Activated gamma-delta T cell treated with anti-CD3 and anti-CD28 coated beads, Interleukin-2, amount 50 U/mL, for 16 hours (primary cell): ENCODE results near the gene AGBL5.
"Not testable (repeated sequence)": the region's sequence is repeated elsewhere in the genome, so short reads cannot be mapped to it uniquely, and the experiment has no call there.

Experiments used
- DNase-seq: peaks from one replicate; pipeline ENCODE4 v3.0.0-alpha.2; 2020; ENCODE audit warnings: low read depth

Gene AGBL5

DNA sequence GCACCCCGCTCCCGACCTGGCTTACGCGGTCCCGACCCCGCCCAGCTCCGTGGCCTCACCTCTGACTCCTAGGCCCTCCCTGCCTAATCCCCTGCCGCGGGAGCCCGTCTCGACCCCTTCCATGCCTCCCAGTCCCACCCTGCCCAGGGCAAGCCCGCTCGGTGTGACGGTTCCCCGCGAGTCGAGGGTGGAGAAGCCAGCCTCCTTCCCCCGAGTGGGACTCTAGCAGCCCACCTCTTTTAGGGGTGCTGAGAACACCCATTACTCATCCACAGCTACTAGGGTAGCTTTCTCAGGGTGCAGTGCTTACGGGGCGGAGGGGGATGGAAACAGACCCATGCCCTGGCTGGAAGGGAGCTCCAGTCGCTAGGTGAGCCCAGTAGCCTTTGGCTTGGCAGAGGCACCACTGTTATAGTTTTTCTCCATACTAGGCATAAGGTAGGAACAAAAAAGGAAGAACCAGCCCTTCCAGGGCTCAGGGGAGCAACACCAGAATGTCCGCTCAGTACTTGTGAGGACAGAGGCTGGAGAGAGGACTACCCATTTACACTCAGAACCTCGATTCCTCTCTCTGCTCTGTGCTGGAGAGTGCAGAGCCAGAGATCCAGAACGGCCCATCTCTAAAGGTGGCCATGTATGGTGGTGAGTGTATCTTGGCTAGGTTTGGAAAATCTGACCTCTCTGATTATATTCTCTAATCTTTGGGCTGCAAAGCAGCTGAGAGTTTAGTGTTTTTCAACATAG is 606 bp downstream of the AGBL5 start:
- no peak for DNase-seq

DNA sequence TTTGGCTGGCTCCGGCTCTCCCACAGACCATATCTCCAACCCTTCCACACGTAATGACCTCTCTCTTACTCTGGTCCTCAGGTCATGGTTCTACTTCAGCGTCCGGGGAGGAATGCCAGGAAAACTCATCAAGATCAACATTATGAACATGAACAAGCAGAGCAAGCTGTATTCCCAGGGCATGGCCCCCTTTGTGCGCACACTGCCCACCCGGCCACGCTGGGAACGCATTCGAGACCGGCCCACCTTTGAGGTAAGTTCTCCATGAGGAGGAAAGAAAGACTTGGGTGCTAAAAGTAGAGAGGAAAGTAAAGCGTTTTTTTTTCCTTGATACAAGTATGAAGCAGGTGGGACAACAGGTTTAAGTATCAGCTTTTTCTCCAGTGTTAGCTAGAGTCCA is 1.9 kb downstream of the AGBL5 start:
- DNase-seq = no peak

DNA sequence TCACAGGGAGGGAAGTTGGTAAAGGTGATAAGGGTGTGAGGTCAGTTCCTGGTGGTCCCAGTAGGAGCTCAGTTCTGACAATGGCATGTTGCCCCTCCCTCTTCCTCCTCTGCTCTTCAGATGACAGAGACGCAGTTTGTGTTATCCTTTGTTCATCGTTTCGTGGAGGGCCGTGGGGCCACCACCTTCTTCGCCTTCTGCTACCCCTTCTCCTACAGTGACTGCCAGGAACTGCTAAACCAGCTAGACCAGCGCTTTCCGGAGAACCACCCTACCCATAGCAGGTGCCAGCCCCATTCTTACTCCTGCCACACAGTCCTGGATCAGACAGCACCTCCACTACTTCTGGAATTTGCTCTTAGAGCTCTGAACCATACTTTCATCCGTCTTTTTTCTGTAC is 2.3 kb downstream of the AGBL5 start:
- DNase-seq = no peak

DNA sequence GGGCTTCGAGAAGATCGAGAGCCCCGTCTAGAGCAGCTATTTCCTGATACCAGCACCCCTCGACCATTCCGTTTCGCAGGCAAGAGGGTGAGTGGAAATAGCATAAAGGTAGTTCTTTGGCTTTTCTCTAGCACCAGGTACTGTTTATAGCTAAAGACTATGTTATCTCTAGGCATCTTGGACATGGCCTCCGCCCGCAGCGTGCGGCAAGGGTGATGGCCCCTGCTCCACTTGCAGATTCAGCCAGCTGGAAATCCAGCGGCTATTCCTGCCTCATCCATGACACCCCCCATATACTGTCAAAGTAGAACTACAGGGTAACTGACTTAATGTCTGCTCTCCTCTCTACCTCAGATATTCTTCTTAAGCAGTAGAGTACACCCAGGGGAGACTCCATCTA is 3.3 kb downstream of the AGBL5 start:
- DNase-seq = no peak

DNA sequence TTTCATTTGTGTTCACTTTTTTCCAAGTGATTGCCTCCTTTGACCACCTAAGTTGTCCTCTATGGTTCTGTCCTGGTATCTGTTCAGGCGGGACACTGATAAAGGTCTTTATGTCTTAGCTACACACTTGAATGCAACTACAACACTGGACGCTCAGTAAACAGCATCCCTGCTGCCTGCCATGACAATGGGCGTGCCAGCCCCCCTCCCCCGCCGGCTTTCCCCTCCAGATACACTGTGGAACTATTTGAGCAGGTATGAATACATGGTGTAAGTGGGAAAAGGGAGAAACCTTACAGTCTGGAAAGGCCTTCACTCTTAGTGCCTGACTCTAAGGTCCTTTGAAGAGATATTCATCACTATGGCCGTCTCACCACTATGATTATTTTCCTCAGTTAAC is 5.7 kb downstream of the AGBL5 start:
- no peak for DNase-seq

DNA sequence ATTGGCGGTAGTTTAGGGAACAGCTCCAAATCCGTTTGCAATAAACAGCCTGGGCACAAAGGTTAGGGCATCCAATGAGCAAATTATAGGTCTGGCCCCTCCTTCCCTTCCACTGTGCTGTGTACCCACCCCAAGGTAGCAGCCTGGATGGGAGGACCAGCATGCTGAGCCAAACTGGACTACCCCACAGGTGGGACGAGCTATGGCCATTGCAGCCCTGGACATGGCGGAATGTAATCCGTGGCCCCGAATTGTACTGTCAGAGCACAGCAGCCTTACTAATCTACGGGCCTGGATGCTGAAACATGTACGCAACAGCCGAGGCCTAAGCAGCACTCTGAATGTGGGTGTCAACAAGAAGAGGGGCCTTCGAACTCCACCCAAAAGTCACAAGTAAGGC is 6.7 kb downstream of the AGBL5 start:
- DNase-seq = no peak

DNA sequence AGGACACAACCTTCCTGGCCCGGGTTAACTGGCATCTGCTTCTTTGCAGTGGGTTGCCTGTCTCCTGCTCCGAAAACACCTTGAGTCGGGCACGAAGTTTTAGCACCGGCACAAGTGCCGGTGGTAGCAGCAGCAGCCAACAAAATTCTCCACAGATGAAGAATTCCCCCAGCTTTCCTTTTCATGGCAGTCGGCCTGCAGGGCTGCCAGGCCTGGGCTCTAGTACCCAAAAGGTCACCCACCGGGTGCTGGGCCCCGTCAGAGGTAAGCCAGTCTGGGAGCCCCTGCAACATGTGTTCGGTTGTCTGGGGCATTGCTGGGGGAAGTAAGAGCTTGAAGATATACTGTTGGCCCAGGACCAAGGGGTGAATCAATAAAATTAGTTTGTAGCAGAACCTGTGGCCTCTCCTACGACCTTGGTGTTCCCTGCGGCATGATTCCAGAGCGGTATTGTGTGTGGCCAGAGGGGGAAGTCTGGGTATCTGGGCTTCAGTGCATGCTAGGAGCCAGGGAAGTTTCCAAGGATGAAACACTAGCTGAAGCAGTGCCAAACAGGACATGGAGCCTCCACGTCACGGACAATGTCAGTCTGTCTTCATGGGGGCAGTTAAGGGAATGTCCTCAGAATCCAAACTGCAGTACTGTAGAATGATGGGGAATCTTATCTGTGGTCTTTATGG is 7.8 kb downstream of the AGBL5 start:
- DNase-seq = no peak

DNA sequence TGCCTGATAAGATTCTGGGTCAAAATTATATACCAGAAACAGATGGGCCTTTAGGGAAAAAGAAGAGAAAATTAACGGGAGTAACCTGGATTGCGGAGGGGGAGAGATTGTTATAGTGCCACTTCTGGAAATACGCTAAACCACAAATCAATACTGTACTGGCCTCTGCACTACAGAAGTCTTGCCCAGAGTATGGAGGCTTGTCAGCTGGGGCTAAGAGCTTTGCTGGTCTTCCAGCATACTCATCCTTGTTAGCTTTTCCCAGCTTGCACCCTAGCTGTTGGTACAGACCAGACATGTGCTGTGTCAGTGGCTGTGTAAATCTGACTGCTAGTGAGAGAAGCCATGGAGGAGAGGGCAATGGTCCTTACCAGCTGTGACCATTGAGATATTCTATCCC is 8.9 kb downstream of the AGBL5 start:
- no peak for DNase-seq

DNA sequence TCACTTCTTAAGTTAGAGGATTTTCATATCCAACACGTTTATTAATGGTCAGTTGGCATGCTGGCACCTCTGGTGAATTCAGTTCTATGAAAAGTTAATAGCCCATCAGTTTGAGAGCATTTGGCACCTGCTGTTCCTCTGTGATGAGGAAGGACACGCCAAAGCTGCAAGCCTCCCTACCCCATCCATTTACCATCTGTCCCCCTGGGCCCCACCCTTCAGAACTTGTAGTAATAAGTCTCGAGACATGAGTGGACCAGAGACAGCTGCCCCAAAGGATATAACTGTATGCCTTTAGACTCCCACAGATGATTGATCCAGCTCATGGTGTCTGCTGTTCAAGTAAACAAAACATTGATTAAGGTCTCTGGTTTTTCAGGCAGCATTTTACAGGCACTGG is 13.7 kb downstream of the AGBL5 start:
- no peak for DNase-seq

DNA sequence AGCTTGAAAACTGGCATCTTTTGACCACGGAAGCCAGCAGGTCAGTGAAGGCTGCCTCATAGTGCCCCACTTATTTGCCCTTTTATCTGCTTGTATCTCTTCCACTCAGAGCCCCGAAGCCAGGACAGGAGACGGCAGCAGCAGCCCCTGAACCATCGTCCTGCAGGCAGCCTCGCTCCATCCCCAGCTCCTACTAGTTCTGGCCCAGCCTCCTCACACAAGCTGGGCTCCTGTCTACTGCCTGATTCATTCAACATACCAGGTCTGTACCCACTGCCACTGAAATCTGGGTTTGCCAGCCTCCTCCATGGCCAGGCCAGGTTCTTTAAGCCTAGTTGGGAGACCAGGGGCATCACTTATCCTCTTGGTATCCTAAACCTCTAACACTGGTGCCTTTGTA is 15.9 kb downstream of the AGBL5 start:
- no peak for DNase-seq

DNA sequence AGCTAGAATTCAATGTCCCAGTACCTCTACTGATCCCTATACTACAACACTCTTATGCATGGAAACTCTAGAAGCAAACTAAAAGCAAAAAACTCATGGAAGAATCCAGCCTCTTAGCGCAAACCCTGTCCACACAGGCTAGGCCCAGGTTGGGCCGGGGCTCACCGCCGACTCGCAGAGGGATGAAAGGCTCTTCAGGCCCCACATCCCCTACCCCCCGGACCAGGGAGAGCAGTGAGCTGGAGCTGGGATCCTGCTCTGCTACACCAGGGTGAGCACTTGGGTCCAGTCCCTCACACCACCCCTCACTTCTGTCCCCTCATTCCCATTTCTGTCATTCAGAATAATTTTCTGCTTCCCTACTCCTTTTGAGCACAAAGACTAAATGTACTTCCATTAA is 18.0 kb downstream of the AGBL5 start:
- DNase-seq = no peak

DNA sequence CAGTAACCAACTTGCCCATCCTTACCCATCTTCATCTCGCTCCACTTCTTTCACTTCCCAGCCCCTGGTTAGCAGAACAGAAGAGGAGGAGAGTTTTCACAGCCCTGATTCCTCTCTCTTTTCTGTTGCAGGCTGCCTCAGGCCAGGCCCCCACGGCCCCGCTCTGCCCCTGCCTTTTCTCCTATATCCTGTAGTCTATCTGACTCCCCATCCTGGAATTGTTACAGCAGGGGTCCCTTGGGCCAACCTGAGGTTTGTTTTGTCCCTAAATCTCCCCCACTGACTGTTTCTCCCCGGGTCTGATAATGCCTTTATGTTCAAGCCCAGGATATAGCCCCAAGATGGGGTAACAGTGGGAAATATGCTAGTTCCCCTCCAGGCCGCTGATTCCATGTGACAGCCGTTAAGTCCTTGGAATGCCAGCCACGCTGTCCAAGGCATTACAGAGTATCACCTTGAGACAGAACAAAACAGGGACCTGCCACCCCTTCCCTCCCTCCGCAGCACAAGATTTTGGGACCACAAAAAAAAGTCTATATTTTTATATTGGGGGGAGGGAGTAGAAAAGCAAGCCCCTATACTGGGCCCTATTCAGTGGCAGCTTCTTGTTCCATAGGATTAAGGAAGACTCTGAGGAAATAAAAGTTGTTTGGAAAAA is 18.6 kb downstream of the AGBL5 start:
- DNase-seq = no peak

DNA sequence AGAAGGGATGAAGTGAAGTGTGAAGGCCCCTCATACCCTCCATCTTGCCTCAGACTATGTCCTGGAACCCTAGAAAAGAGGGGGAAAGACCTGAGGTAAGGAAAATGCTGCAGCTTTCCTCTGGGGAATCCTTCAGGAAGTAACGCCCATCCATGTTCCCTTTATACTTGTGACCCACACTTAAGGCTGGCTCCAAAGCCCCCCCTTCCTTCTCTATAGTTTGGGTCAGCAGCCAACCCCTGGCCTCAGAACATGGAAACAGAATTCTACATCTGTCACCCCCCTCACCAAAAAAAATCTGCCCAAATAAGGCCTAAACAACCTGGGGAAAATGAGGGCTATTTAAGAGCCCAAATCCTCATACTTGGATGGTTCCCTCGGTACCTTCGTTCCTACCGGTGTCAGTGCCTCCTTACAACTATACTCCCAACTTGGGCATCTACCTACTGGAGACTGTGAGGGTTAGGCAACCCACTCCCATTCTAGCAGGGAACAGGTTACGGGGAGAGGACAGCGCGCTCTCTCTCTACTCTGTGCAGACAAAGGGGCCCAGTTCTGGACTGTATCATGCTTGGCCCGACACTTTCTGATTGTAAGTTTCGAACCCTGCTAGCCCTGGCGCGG is 19.3 kb downstream of the AGBL5 start:
- no peak for DNase-seq

DNA sequence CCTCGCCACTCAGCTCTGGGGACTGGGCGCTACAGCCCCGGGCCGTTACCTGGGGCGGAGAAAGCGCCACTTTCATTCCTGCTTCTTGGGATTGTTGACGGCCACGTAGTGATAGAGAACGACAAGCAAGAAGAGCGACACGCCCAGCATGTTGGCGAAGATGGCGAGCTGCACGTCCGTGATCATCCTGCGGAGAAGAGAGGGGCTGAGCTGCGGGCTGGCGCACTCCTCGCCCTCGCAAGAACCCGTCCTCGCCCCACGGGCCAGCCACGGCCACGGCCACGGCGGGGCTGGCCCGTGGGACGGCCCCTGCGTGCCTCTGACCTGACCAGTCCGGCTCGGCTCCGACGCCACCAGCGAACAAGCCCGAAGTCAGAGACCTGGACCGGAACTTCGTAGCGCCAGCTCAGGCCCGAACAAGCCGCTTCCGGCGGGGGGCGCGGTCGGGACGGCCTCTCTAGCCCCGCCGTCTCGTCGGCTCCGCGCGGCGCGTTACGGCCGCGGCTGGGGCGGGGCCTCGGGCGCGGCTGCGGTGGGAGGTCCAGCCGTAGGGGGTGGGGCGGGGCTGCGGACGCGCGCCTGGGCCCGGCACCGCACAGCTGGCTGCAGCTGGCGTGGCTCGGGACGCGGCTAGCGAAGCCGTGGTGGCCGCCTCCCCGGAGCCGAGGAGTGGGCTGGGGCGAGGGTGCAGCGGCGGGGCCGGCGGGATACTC is 20.0 kb downstream of the AGBL5 start, which contains the start of gene OST4:
Gene OST4, minus strand, starts transcription at position 378 of the 713 bp plus-strand sequence.
- peak; percentile 82 for DNase-seq

DNA sequence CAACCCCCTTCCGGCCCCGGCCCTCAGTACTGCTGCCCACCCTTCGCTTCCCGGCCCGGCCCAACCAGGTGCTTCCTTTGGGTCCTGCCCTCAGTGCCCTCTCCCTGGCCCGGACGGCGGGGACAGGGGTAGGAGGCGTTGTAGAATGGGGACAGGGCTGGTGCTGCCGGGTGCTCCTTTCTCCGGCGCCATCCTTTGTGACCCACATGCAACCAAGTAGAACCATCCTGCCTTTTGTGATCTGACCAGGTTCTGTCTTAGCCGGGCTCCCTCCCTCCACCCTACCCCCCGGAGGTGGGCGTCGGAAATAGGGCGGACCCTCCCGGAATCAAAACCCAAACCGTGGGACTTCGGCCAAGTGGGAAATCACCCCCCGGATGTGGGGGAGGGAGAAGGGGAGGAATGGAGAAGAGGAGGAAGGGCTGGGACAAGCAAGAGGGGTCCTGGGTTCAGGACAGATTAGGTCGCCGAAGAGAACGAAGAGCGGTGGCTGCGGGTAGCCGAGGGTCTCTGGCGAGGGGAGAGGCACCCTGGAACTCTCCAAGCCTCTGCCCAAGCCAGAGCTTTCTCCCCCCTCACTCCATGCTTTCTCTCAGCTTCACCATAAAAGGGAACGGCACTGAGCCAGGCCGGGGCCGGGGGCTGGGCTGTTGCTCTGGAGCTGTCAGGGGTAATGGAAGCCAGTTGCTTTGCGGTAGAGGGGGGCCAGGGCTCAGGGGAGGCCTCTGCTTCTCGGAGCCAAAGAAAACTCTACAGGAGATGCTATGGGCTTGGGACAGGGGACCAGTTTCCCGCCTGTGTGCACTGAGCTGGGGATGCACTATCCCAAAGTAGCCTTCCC is 20.7 kb downstream of the AGBL5 start:
- no peak for DNase-seq

DNA sequence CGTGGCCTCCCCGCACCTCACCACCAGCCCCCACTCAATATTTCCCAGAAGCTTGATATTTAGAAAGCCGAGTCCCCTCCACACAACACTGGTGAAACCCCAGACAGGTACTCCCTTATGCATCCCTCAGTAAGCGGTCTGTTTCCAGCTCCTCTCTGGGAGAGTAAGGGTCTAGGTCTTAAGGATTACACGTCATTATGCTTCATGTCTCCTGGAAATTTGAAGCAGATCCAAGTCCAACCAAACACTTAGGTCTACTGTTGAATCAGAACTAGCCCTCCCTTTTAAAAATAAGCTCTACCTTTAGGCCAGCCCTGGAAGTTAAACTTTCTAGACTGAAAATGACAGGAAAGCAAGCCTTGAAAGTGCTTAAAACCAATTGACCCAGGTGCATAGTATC is 21.5 kb downstream of the AGBL5 start:
- DNase-seq = no peak

DNA sequence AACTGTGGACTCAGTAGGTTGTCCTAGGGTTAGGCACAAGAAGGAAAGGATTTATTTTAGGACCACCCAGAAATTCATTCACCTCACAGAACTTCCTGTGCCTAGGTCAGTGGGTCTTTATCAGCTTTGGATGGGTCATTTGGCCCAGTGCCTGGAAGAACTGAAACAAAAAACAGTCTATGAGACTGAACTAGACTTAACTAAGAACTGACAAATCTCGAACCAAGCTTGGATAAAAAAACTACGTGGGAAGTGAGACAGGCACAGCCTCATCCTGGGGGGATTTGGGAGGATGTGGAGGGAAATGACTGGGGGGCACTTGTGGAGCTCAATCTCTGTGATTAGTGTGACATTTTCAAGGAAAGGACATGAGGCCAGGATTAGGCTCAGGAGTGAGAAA is 22.3 kb downstream of the AGBL5 start:
- DNase-seq = no peak

DNA sequence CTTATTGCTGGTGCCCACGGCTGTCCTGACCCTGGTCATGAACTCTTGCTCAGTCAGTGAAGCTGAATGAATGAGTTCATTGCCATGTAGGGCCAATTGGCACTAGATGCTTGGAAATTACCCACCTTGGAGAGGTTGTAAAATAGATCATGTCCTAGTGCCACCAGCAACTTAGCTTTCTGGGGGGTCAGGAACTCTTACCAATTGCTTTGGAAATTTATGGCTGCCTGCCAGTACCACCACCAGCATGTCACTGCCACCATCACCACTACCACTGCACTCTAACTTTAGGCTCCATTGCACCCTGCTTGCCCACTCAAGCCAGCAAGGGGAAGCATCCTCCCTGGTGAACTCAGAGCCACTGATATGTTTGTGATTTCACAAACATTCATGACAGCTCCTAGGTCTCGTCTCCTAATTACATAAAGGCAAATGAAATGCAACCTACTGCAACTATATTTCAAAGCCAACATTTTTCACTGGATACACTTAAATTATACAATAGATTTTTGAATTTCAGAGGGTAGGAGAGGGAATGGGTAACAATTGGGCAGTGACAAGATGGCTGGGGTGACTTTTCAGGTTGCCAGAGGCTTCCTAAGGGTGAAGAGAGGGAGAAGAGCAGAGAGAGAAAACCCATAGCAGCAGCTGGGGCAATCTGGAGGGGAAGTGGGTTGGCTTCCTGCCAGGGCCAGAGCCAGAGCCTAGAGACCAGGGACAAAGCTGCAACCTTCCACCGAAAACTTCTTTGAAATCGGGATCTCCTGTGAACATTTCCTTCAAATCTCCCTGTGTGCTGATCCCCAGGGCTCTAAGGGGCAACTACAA is 23.5 kb downstream of the AGBL5 start:
- DNase-seq = peak; percentile 30

DNA sequence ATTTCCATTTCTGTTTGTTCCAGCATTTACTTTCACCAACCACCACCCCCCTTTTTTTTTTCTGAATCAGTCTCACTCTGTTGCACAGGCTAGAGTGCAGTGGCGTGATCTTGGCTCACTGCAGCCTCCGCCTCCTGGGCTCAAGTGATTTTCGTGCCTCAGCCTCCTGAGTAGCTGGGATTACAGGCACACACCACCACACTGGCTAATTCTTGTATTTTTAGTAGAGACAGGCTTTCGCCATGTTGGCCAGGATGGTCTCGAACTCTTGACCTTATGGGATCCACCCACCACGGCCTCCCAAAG is 24.1 kb downstream of the AGBL5 start:
- DNase-seq = not testable (repeated sequence)

DNA sequence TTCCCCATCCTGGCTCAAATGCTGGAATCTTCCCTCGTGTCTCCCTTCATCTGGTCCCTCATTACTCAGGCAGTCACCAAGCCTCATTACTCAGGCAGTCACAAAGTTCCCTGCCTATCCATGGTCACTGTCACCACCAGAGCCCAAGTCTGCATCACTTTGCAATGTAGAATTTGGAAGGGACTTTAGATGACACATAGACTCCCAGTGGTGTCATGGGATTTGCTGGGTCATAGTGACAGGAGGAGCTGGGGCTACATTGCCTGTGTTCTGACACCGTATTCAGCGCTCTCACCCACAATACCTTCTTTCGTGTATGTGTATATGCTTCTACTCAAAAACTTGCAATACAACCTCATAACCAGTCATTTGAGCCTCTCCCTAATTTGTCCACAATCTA is 24.9 kb downstream of the AGBL5 start:
- DNase-seq = no peak

DNA sequence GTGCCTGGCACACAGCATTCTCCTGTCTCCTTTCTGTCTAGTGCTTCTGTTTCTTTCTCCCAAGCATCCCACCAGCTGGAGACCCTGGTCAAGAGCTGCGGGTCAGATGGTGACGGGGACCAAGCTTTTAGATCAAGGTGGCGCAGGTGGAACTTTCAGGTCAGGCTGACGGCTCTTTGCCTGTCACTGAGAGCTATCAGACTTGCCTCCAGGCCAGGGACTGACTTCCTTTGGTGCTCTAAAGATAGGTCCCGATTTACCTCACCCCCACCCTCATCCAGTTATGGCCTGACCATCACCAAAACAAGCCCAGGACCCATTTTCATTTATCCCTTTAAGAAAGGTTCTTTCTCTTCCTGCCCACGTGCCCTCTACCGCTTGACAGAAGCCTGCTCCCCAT is 25.8 kb downstream of the AGBL5 start:
- DNase-seq = no peak
